A204.1 (cell line): ENCODE data around the gene CST4.
"Not testable (repeated sequence)": the region's sequence is repeated elsewhere in the genome, so short reads cannot be mapped to it uniquely, and the experiment has no call there.

Source experiments
- FAIRE-seq: peaks from 2 replicates; lab custom pipeline; 2012; peaks lifted over from hg19 to GRCh38; lab: Jason Lieb, UNC

CST4 gene

GRCh38 chr20:23640671-23641667 lies 47.9 kb downstream of the CST4 start:
- FAIRE-seq: no peak

GRCh38 chr20:23640018-23640601 lies 48.7 kb downstream of the CST4 start:
- no peak for FAIRE-seq

GRCh38 chr20:23639490-23639958 lies 49.3 kb downstream of the CST4 start:
- FAIRE-seq: no peak

GRCh38 chr20:23638309-23638708 lies 50.5 kb downstream of the CST4 start:
- FAIRE-seq: no peak

- no peak for FAIRE-seq
Measured at GRCh38 chr20:23637282-23638221, 51.3 kb downstream of the CST4 start, which contains the start of gene CST3. Gene CST3, minus strand, starts transcription at chr20:23637955. Its CDS starts 93 bp downstream, at chr20:23637862.

- no peak for FAIRE-seq
Measured at GRCh38 chr20:23636908-23637281, 51.9 kb downstream of the CST4 start.

GRCh38 chr20:23636182-23636907 lies 52.5 kb downstream of the CST4 start:
- no peak for FAIRE-seq

- not testable (repeated sequence) for FAIRE-seq
Measured at GRCh38 chr20:23635768-23636090, 53.1 kb downstream of the CST4 start.
